IMR-90 (cell line): ENCODE data around the gene CCDC85B. TPM values are rescaled to one million over a fixed set of nuclear protein-coding genes. Genes with fewer than 3 reads are reported as not detected.

Source experiments
- ATAC-seq: fragments of 200-7000 bp; cut with Tn5 transposase; 2 replicates; pipeline ENCODE4 v1.9.1; 2020; ENCODE audit warnings: low read depth, mild to moderate bottlenecking, moderate library complexity
- BruUV-seq: library from RNA; stranded (reverse); fragments of 400-500 nt; replicated peaks from 2 replicates; lab custom pipeline; 2021; lab: Mats Ljungman, UMichigan
- CTCF ChIA-PET: fragments of 300-600 bp; formaldehyde crosslinking; extraction: SDS; loops from one replicate; lab custom pipeline; 2021; ENCODE audit warnings: antibody characterized with exemption; lab: Yijun Ruan, JAX
- POLR2A ChIA-PET: fragments of 300-600 bp; sonication (Branson Sonifier 250); formaldehyde crosslinking; loops from one replicate; lab custom pipeline; 2022; ENCODE audit warnings: antibody characterized with exemption; ENCODE audit not compliant: unreplicated experiment; lab: Charles Lee
- DNase-seq: peaks from one replicate; pipeline ENCODE4 v3.0.0; 2013
- H2AFZ ChIP-seq: replicated peaks from 2 replicates; pipeline ENCODE3; 2013; ENCODE audit warnings: low read length, mild to moderate bottlenecking; ENCODE audit not compliant: poor library complexity
- H2AK5ac ChIP-seq: 2 replicates; pipeline ENCODE4 v1.6.1; 2013; ENCODE audit warnings: low read depth, low read length, inconsistent platforms
- H2AK9ac ChIP-seq: replicated peaks from 2 replicates; pipeline ENCODE3; 2013; ENCODE audit warnings: mild to moderate bottlenecking, low read depth, low read length, moderate library complexity; ENCODE audit not compliant: poor library complexity
- H2BK120ac ChIP-seq: 2 replicates; pipeline ENCODE4 v1.6.1; 2013; ENCODE audit warnings: low read depth, low read length, inconsistent platforms
- H2BK15ac ChIP-seq: 3 replicates; pipeline ENCODE4 v1.6.1; 2013; ENCODE audit warnings: low read depth, low read length, inconsistent platforms
- H2BK20ac ChIP-seq: 2 replicates; pipeline ENCODE4 v1.6.1; 2013; ENCODE audit warnings: low read depth, mild to moderate bottlenecking, inconsistent platforms, low read length, moderate library complexity
- H2BK5ac ChIP-seq: 2 replicates; pipeline ENCODE4 v1.6.1; 2013; ENCODE audit warnings: mild to moderate bottlenecking, low read depth, low read length, inconsistent platforms; ENCODE audit not compliant: poor library complexity, severe bottlenecking
- H3K14ac ChIP-seq: replicated peaks from 2 replicates; pipeline ENCODE4 v1.6.1; 2013; ENCODE audit warnings: low read depth, low read length, inconsistent platforms
- H3K18ac ChIP-seq: 2 replicates; pipeline ENCODE4 v1.6.1; 2013; ENCODE audit warnings: low read depth, low read length, control low read depth
- H3K23ac ChIP-seq: 2 replicates; pipeline ENCODE4 v1.6.1; 2013; ENCODE audit warnings: low read depth, low read length, inconsistent platforms
- H3K27ac ChIP-seq: 2 replicates; pipeline ENCODE4 v1.5.1; 2013; ENCODE audit warnings: mild to moderate bottlenecking, control low read depth, low read length; ENCODE audit not compliant: insufficient read depth
- H3K27me3 ChIP-seq: 2 replicates; pipeline ENCODE4 v1.6.1; 2013; ENCODE audit warnings: low read length; ENCODE audit not compliant: control insufficient read depth, insufficient read depth
- H3K36me3 ChIP-seq: 2 replicates; pipeline ENCODE4 v1.6.1; 2013; ENCODE audit warnings: low read length, mixed read lengths; ENCODE audit not compliant: control insufficient read depth, insufficient read depth
- H3K4ac ChIP-seq: 2 replicates; pipeline ENCODE4 v1.6.1; 2013; ENCODE audit warnings: low read depth, low read length, inconsistent platforms
- H3K4me1 ChIP-seq: 2 replicates; pipeline ENCODE4 v1.6.1; 2013; ENCODE audit warnings: low read length, mixed read lengths; ENCODE audit not compliant: control insufficient read depth, insufficient read depth
- H3K4me2 ChIP-seq: 2 replicates; pipeline ENCODE4 v1.6.1; 2013; ENCODE audit warnings: low read depth, mild to moderate bottlenecking, control low read depth, low read length, moderate library complexity
- H3K4me3 ChIP-seq: 2 replicates; pipeline ENCODE4 v1.5.1; 2013; ENCODE audit warnings: low read depth, mild to moderate bottlenecking, control low read depth, low read length, moderate library complexity; ENCODE audit not compliant: insufficient read depth
- H3K56ac ChIP-seq: 2 replicates; pipeline ENCODE4 v1.6.1; 2013; ENCODE audit warnings: low read length, inconsistent platforms; ENCODE audit not compliant: insufficient read depth; ENCODE audit errors: extremely low read depth
- H3K79me1 ChIP-seq, 2 experiments: 2 replicates each; pipeline ENCODE4 v1.6.1; 2013; ENCODE audit warnings: low read length in 2 of 2, inconsistent platforms in 1 of 2, low read depth in 1 of 2
- H3K9ac ChIP-seq: 2 replicates; pipeline ENCODE4 v1.6.1; 2013; ENCODE audit warnings: low read depth, low read length, control low read depth
- H3K9me1 ChIP-seq: 2 replicates; pipeline ENCODE4 v1.6.1; 2013; ENCODE audit warnings: low read length, inconsistent platforms; ENCODE audit not compliant: insufficient read depth
- H3K9me3 ChIP-seq: 2 replicates; pipeline ENCODE4 v1.6.1; 2013; ENCODE audit warnings: low read length; ENCODE audit not compliant: control insufficient read depth, insufficient read depth
- H4K20me1 ChIP-seq: 2 replicates; pipeline ENCODE4 v1.6.1; 2013; ENCODE audit warnings: low read length, inconsistent platforms; ENCODE audit not compliant: insufficient read depth
- H4K5ac ChIP-seq: 2 replicates; pipeline ENCODE4 v1.6.1; 2013; ENCODE audit warnings: mild to moderate bottlenecking, low read depth, low read length, control low read depth
- H4K8ac ChIP-seq, 2 experiments: 2 replicates each; pipeline ENCODE4 v1.6.1; 2013; ENCODE audit warnings: low read depth in 2 of 2, low read length in 2 of 2, control low read depth in 1 of 2, inconsistent platforms in 1 of 2
- H4K91ac ChIP-seq: 2 replicates; pipeline ENCODE4 v1.6.1; 2013; ENCODE audit warnings: low read depth, low read length, inconsistent platforms; ENCODE audit not compliant: insufficient read depth
- CHD1 ChIP-seq: IDR thresholded peaks from 2 replicates; pipeline ENCODE4 v1.6.1; 2012; ENCODE audit warnings: low read depth, low read length, improper control_type of control experiment
- MAFK ChIP-seq: IDR thresholded peaks from 2 replicates; pipeline ENCODE4 v1.6.1; 2012; ENCODE audit warnings: low read depth, low read length, improper control_type of control experiment
- WGBS, 2 experiments: methylation state at CpG; one replicate each; pipeline versions ENCODE4 v1.1.5 to v1.1.7; 2013; ENCODE audit warnings: missing lambda C conversion rate in 2 of 2; ENCODE audit not compliant: insufficient read length in 1 of 2; ENCODE audit errors: extremely low coverage in 2 of 2; 5-methylcytosine and 5-hydroxymethylcytosine counted together
- dilution Hi-C: fragments of 300-500 bp; cut with HindIII; formaldehyde crosslinking; loops from one replicate; pipeline ENCODE4 v1.14.3; 2018; ENCODE audit warnings: low sequenced_read_pairs; ENCODE audit not compliant: unreplicated experiment
- in situ Hi-C: fragments of 300-500 bp; cut with MboI; formaldehyde crosslinking; loops from 3 replicates; pipeline ENCODE4 v1.14.3; 2019; ENCODE audit warnings: low sequenced_read_pairs, inconsistent platforms, mixed read lengths
- intact Hi-C: fragments of 100-400 bp; cut with micrococcal nuclease; formaldehyde crosslinking; loops from 2 replicates; pipeline ENCODE4 v1.10.0; 2022
- polyA plus RNA-seq, 3 experiments: library from polyadenylated mRNA; depleted of rRNA; stranded (reverse); fragments of >200 nt; gene quantifications; 2 replicates each; pipeline ENCODE4 v1.2.3, GENCODE V29; 2012; ENCODE audit warnings: low replicate concordance in 1 of 3
- total RNA-seq: library from RNA; depleted of rRNA; stranded (reverse); fragments of >200 nt; gene quantifications from 2 replicates; pipeline ENCODE4 v1.2.3, GENCODE V29; 2012

CCDC85B gene
- total and polyA plus RNA-seq, 2 of the 4 experiments (the other 2 are of a cell fraction) = 17.6 to 35.4 TPM

- Histone ChIP-seq H4K8ac (no peak overlapping the region), H4K5ac (no peak overlapping the region), H3K4me1 (peaks cover 14% of the 10 kb centered on the region; the same call in 1 of the 2 replicates), H3K14ac (no peak overlapping the region), H2BK5ac (no peak overlapping the region), H3K56ac (no peak overlapping the region), H3K18ac (no peak overlapping the region), H2AK5ac (no peak overlapping the region), H3K4me2 (no peak overlapping the region), H3K36me3 (peaks cover 84% of the 10 kb centered on the region), H3K79me1 (peaks cover 18 to 86% of the 10 kb centered on the region in 2 experiments), H2AK9ac (no peak overlapping the region), H3K9ac (no peak overlapping the region), H3K27me3 (no peaks in the 10 kb centered on the region), H2BK120ac (no peak overlapping the region), H3K4me3 (no peak overlapping the region), H3K27ac (no peak overlapping the region), H4K20me1 (peaks cover 51% of the 10 kb centered on the region), H2BK20ac (no peak overlapping the region), H3K9me3 (no peaks in the 10 kb centered on the region), H3K9me1 (0 out of 2 replicates have a peak, but pooled peaks cover 5% of the 10 kb centered on the region), H4K91ac (no peak overlapping the region), H2BK15ac (no peak overlapping the region), H3K23ac (no peak overlapping the region), H2AFZ (no peak overlapping the region), H3K4ac (no peak overlapping the region)
- ATAC-seq (no peak), DNase-seq (no peak)
- ChIA-PET CTCF (interaction anchor here (1.3 kb wide), 1 partner anchor 21 kb away, joined by 3 read pairs; the partner anchor contains the start of gene FIBP), POLR2A (no interaction called here)
- dilution Hi-C loops = no loop called here
- WGBS, 2 experiments = 71% methylated on average over 13 of the region's 29 CpGs; no CpG with 5 or more reads in 1 of the 2 experiments
- intact Hi-C loops = no loop called here
- TF ChIP-seq CHD1 = no peak
- no peak for TF ChIP-seq MAFK
- in situ Hi-C loops = no loop called here
- no TSS peak for BruUV-seq
Observed at GRCh38 chr11:65867284-65868071, 23.0 kb upstream of the CCDC85B start.
